IMR-90 (cell line): Measurements from ENCODE around the gene PTGES3. TPM values are rescaled to one million over a fixed set of nuclear protein-coding genes. Genes with fewer than 3 reads are reported as not detected.

Experiments used
- ATAC-seq: fragments of 200-7000 bp; cut with Tn5 transposase; 2 replicates; pipeline ENCODE4 v1.9.1; 2020; ENCODE audit warnings: low read depth, mild to moderate bottlenecking, moderate library complexity
- BruUV-seq: library from RNA; stranded (reverse); fragments of 400-500 nt; replicated peaks from 2 replicates; lab custom pipeline; 2021; lab: Mats Ljungman, UMichigan
- CTCF ChIA-PET: fragments of 300-600 bp; formaldehyde crosslinking; extraction: SDS; loops from one replicate; lab custom pipeline; 2021; ENCODE audit warnings: antibody characterized with exemption; lab: Yijun Ruan, JAX
- POLR2A ChIA-PET: fragments of 300-600 bp; sonication (Branson Sonifier 250); formaldehyde crosslinking; loops from one replicate; lab custom pipeline; 2022; ENCODE audit warnings: antibody characterized with exemption; ENCODE audit not compliant: unreplicated experiment; lab: Charles Lee
- DNase-seq: peaks from one replicate; pipeline ENCODE4 v3.0.0; 2013
- H2AFZ ChIP-seq: replicated peaks from 2 replicates; pipeline ENCODE3; 2013; ENCODE audit warnings: low read length, mild to moderate bottlenecking; ENCODE audit not compliant: poor library complexity
- H2AK5ac ChIP-seq: 2 replicates; pipeline ENCODE4 v1.6.1; 2013; ENCODE audit warnings: low read depth, low read length, inconsistent platforms
- H2AK9ac ChIP-seq: replicated peaks from 2 replicates; pipeline ENCODE3; 2013; ENCODE audit warnings: mild to moderate bottlenecking, low read depth, low read length, moderate library complexity; ENCODE audit not compliant: poor library complexity
- H2BK120ac ChIP-seq: 2 replicates; pipeline ENCODE4 v1.6.1; 2013; ENCODE audit warnings: low read depth, low read length, inconsistent platforms
- H2BK15ac ChIP-seq: 3 replicates; pipeline ENCODE4 v1.6.1; 2013; ENCODE audit warnings: low read depth, low read length, inconsistent platforms
- H2BK20ac ChIP-seq: 2 replicates; pipeline ENCODE4 v1.6.1; 2013; ENCODE audit warnings: low read depth, mild to moderate bottlenecking, inconsistent platforms, low read length, moderate library complexity
- H2BK5ac ChIP-seq: 2 replicates; pipeline ENCODE4 v1.6.1; 2013; ENCODE audit warnings: mild to moderate bottlenecking, low read depth, low read length, inconsistent platforms; ENCODE audit not compliant: poor library complexity, severe bottlenecking
- H3K14ac ChIP-seq: replicated peaks from 2 replicates; pipeline ENCODE4 v1.6.1; 2013; ENCODE audit warnings: low read depth, low read length, inconsistent platforms
- H3K18ac ChIP-seq: 2 replicates; pipeline ENCODE4 v1.6.1; 2013; ENCODE audit warnings: low read depth, low read length, control low read depth
- H3K23ac ChIP-seq: 2 replicates; pipeline ENCODE4 v1.6.1; 2013; ENCODE audit warnings: low read depth, low read length, inconsistent platforms
- H3K27ac ChIP-seq: 2 replicates; pipeline ENCODE4 v1.5.1; 2013; ENCODE audit warnings: mild to moderate bottlenecking, control low read depth, low read length; ENCODE audit not compliant: insufficient read depth
- H3K27me3 ChIP-seq: 2 replicates; pipeline ENCODE4 v1.6.1; 2013; ENCODE audit warnings: low read length; ENCODE audit not compliant: control insufficient read depth, insufficient read depth
- H3K36me3 ChIP-seq: 2 replicates; pipeline ENCODE4 v1.6.1; 2013; ENCODE audit warnings: low read length, mixed read lengths; ENCODE audit not compliant: control insufficient read depth, insufficient read depth
- H3K4ac ChIP-seq: 2 replicates; pipeline ENCODE4 v1.6.1; 2013; ENCODE audit warnings: low read depth, low read length, inconsistent platforms
- H3K4me1 ChIP-seq: 2 replicates; pipeline ENCODE4 v1.6.1; 2013; ENCODE audit warnings: low read length, mixed read lengths; ENCODE audit not compliant: control insufficient read depth, insufficient read depth
- H3K4me2 ChIP-seq: 2 replicates; pipeline ENCODE4 v1.6.1; 2013; ENCODE audit warnings: low read depth, mild to moderate bottlenecking, control low read depth, low read length, moderate library complexity
- H3K4me3 ChIP-seq: 2 replicates; pipeline ENCODE4 v1.5.1; 2013; ENCODE audit warnings: low read depth, mild to moderate bottlenecking, control low read depth, low read length, moderate library complexity; ENCODE audit not compliant: insufficient read depth
- H3K56ac ChIP-seq: 2 replicates; pipeline ENCODE4 v1.6.1; 2013; ENCODE audit warnings: low read length, inconsistent platforms; ENCODE audit not compliant: insufficient read depth; ENCODE audit errors: extremely low read depth
- H3K79me1 ChIP-seq, 2 experiments: 2 replicates each; pipeline ENCODE4 v1.6.1; 2013; ENCODE audit warnings: low read length in 2 of 2, inconsistent platforms in 1 of 2, low read depth in 1 of 2
- H3K9ac ChIP-seq: 2 replicates; pipeline ENCODE4 v1.6.1; 2013; ENCODE audit warnings: low read depth, low read length, control low read depth
- H3K9me1 ChIP-seq: 2 replicates; pipeline ENCODE4 v1.6.1; 2013; ENCODE audit warnings: low read length, inconsistent platforms; ENCODE audit not compliant: insufficient read depth
- H3K9me3 ChIP-seq: 2 replicates; pipeline ENCODE4 v1.6.1; 2013; ENCODE audit warnings: low read length; ENCODE audit not compliant: control insufficient read depth, insufficient read depth
- H4K20me1 ChIP-seq: 2 replicates; pipeline ENCODE4 v1.6.1; 2013; ENCODE audit warnings: low read length, inconsistent platforms; ENCODE audit not compliant: insufficient read depth
- H4K5ac ChIP-seq: 2 replicates; pipeline ENCODE4 v1.6.1; 2013; ENCODE audit warnings: mild to moderate bottlenecking, low read depth, low read length, control low read depth
- H4K8ac ChIP-seq, 2 experiments: 2 replicates each; pipeline ENCODE4 v1.6.1; 2013; ENCODE audit warnings: low read depth in 2 of 2, low read length in 2 of 2, control low read depth in 1 of 2, inconsistent platforms in 1 of 2
- H4K91ac ChIP-seq: 2 replicates; pipeline ENCODE4 v1.6.1; 2013; ENCODE audit warnings: low read depth, low read length, inconsistent platforms; ENCODE audit not compliant: insufficient read depth
- BHLHE40 ChIP-seq: fragments of 150-350 bp; IDR thresholded peaks from 2 replicates; pipeline ENCODE4 v1.6.1; 2016; ENCODE audit warnings: mild to moderate bottlenecking, low read depth, low read length
- CEBPB ChIP-seq: IDR thresholded peaks from 2 replicates; pipeline ENCODE4 v1.6.1; 2012; ENCODE audit warnings: low read depth, low read length, improper control_type of control experiment
- CHD1 ChIP-seq: IDR thresholded peaks from 2 replicates; pipeline ENCODE4 v1.6.1; 2012; ENCODE audit warnings: low read depth, low read length, improper control_type of control experiment
- FOS ChIP-seq: fragments of 150-350 bp; IDR thresholded peaks from 2 replicates; pipeline ENCODE4 v1.6.1; 2016; ENCODE audit warnings: low read depth, low read length
- MAFK ChIP-seq: IDR thresholded peaks from 2 replicates; pipeline ENCODE4 v1.6.1; 2012; ENCODE audit warnings: low read depth, low read length, improper control_type of control experiment
- MAZ ChIP-seq: IDR thresholded peaks from 2 replicates; pipeline ENCODE4 v1.6.1; 2012; ENCODE audit warnings: low read depth, mild to moderate bottlenecking, low read length, improper control_type of control experiment, moderate library complexity, borderline replicate concordance
- MXI1 ChIP-seq: IDR thresholded peaks from 2 replicates; pipeline ENCODE4 v1.6.1; 2012; ENCODE audit warnings: low read depth, mild to moderate bottlenecking, low read length, moderate library complexity, borderline replicate concordance
- NFE2L2 ChIP-seq: fragments of 150-350 bp; IDR thresholded peaks from 2 replicates; pipeline ENCODE4 v1.6.1; 2016; ENCODE audit warnings: low read depth, mild to moderate bottlenecking, low read length
- POLR2A ChIP-seq: IDR thresholded peaks from 2 replicates; pipeline ENCODE4 v1.6.1; 2012; ENCODE audit warnings: mild to moderate bottlenecking, low read depth, low read length
- RAD21 ChIP-seq: IDR thresholded peaks from 2 replicates; pipeline ENCODE4 v1.6.1; 2012; ENCODE audit warnings: low read length, improper control_type of control experiment
- RCOR1 ChIP-seq: IDR thresholded peaks from 2 replicates; pipeline ENCODE4 v1.6.1; 2012; ENCODE audit warnings: mild to moderate bottlenecking, low read length, improper control_type of control experiment; ENCODE audit not compliant: insufficient replicate concordance
- RFX5 ChIP-seq: IDR thresholded peaks from 2 replicates; pipeline ENCODE4 v1.8.0; 2012; ENCODE audit warnings: low read depth, mild to moderate bottlenecking, low read length, moderate library complexity
- SMC3 ChIP-seq: fragments of 150-350 bp; IDR thresholded peaks from 2 replicates; pipeline ENCODE4 v1.6.1; 2016; ENCODE audit warnings: low read depth, mild to moderate bottlenecking, antibody characterized with exemption, low read length, moderate library complexity
- WGBS, 2 experiments: methylation state at CpG; one replicate each; pipeline versions ENCODE4 v1.1.5 to v1.1.7; 2013; ENCODE audit warnings: missing lambda C conversion rate in 2 of 2; ENCODE audit not compliant: insufficient read length in 1 of 2; ENCODE audit errors: extremely low coverage in 2 of 2; 5-methylcytosine and 5-hydroxymethylcytosine counted together
- dilution Hi-C: fragments of 300-500 bp; cut with HindIII; formaldehyde crosslinking; loops from one replicate; pipeline ENCODE4 v1.14.3; 2018; ENCODE audit warnings: low sequenced_read_pairs; ENCODE audit not compliant: unreplicated experiment
- in situ Hi-C: fragments of 300-500 bp; cut with MboI; formaldehyde crosslinking; loops from 3 replicates; pipeline ENCODE4 v1.14.3; 2019; ENCODE audit warnings: low sequenced_read_pairs, inconsistent platforms, mixed read lengths
- intact Hi-C: fragments of 100-400 bp; cut with micrococcal nuclease; formaldehyde crosslinking; loops from 2 replicates; pipeline ENCODE4 v1.10.0; 2022
- polyA plus RNA-seq, 3 experiments: library from polyadenylated mRNA; depleted of rRNA; stranded (reverse); fragments of >200 nt; gene quantifications; 2 replicates each; pipeline ENCODE4 v1.2.3, GENCODE V29; 2012; ENCODE audit warnings: low replicate concordance in 1 of 3
- total RNA-seq: library from RNA; depleted of rRNA; stranded (reverse); fragments of >200 nt; gene quantifications from 2 replicates; pipeline ENCODE4 v1.2.3, GENCODE V29; 2012
- TF ChIP-seq, protein P1 (sequence below): conservative IDR thresholded peaks from 2 replicates; pipeline ENCODE4 v1.5.1; 2012; ENCODE audit warnings: mild to moderate bottlenecking, low read depth, low read length, improper control_type of control experiment
- TF ChIP-seq, protein P2 (sequence below): fragments of 150-350 bp; IDR thresholded peaks from 2 replicates; pipeline ENCODE4 v1.6.1; 2016; ENCODE audit warnings: low read depth, mild to moderate bottlenecking, low read length, moderate library complexity, borderline replicate concordance
- TF ChIP-seq, protein P3 (sequence below): fragments of 150-350 bp; IDR thresholded peaks from 2 replicates; pipeline ENCODE4 v1.6.1; 2017; ENCODE audit warnings: mild to moderate bottlenecking, antibody characterized with exemption, low read length, low read depth

PTGES3 gene
- total and polyA plus RNA-seq, 2 of the 4 experiments (the other 2 are of a cell fraction) = 42.7 to 73.2 TPM

GRCh38 chr12:56614627-56615026 lies 73.5 kb downstream of the PTGES3 start:
- DNase-seq (no peak), ATAC-seq (no peak)
- H3K4ac ChIP-seq = no peak overlapping the region
- peaks cover 28% of the 10 kb centered on the region for H4K20me1 ChIP-seq
- H3K4me2 ChIP-seq = no peak overlapping the region
- no peak overlapping the region for H2AK9ac ChIP-seq
- in situ Hi-C loops (no loop called here), dilution Hi-C loops (no loop called here), intact Hi-C loops (no loop called here)
- H2BK15ac ChIP-seq = no peak overlapping the region
- WGBS, 2 experiments = 92% methylated on average over 6 of the region's 8 CpGs; no CpG with 5 or more reads in 1 of the 2 experiments
- H3K23ac ChIP-seq = no peak overlapping the region
- H3K27ac ChIP-seq = no peak overlapping the region
- H3K14ac ChIP-seq = no peak overlapping the region
- CTCF ChIA-PET = no interaction called here
- peaks cover 76% of the 10 kb centered on the region for H3K36me3 ChIP-seq
- no peak overlapping the region for H2AFZ ChIP-seq
- no peak overlapping the region for H2BK120ac ChIP-seq
- BruUV-seq = no TSS peak
- no peak overlapping the region for H2AK5ac ChIP-seq
- no peak for TF ChIP-seq MAFK
- TF ChIP-seq FOS = no peak
- no peak for TF ChIP-seq POLR2A
- no peak for TF ChIP-seq MAZ
- no peak for TF ChIP-seq BHLHE40
- no peak for TF ChIP-seq RAD21
- no peak for TF ChIP-seq NFE2L2
- TF ChIP-seq CEBPB = no peak
- TF ChIP-seq, protein P1, sequence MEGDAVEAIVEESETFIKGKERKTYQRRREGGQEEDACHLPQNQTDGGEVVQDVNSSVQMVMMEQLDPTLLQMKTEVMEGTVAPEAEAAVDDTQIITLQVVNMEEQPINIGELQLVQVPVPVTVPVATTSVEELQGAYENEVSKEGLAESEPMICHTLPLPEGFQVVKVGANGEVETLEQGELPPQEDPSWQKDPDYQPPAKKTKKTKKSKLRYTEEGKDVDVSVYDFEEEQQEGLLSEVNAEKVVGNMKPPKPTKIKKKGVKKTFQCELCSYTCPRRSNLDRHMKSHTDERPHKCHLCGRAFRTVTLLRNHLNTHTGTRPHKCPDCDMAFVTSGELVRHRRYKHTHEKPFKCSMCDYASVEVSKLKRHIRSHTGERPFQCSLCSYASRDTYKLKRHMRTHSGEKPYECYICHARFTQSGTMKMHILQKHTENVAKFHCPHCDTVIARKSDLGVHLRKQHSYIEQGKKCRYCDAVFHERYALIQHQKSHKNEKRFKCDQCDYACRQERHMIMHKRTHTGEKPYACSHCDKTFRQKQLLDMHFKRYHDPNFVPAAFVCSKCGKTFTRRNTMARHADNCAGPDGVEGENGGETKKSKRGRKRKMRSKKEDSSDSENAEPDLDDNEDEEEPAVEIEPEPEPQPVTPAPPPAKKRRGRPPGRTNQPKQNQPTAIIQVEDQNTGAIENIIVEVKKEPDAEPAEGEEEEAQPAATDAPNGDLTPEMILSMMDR = no peak
- TF ChIP-seq, protein P2, sequence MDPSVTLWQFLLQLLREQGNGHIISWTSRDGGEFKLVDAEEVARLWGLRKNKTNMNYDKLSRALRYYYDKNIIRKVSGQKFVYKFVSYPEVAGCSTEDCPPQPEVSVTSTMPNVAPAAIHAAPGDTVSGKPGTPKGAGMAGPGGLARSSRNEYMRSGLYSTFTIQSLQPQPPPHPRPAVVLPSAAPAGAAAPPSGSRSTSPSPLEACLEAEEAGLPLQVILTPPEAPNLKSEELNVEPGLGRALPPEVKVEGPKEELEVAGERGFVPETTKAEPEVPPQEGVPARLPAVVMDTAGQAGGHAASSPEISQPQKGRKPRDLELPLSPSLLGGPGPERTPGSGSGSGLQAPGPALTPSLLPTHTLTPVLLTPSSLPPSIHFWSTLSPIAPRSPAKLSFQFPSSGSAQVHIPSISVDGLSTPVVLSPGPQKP = no peak
- no peak for TF ChIP-seq SMC3
- TF ChIP-seq MXI1 = no peak
- TF ChIP-seq RCOR1 = no peak
- TF ChIP-seq, protein P3, sequence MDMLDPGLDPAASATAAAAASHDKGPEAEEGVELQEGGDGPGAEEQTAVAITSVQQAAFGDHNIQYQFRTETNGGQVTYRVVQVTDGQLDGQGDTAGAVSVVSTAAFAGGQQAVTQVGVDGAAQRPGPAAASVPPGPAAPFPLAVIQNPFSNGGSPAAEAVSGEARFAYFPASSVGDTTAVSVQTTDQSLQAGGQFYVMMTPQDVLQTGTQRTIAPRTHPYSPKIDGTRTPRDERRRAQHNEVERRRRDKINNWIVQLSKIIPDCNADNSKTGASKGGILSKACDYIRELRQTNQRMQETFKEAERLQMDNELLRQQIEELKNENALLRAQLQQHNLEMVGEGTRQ = no peak
- no peak for TF ChIP-seq CHD1
- no peak for TF ChIP-seq RFX5
- no peak overlapping the region for H4K91ac ChIP-seq
- H4K8ac ChIP-seq = no peak overlapping the region
- no peaks in the 10 kb centered on the region for H3K27me3 ChIP-seq
- H3K9ac ChIP-seq = no peak overlapping the region
- H2BK20ac ChIP-seq = no peak overlapping the region
- H3K4me3 ChIP-seq = no peak overlapping the region
- H3K9me1 ChIP-seq = 0 out of 2 replicates have a peak, but pooled peaks cover 3% of the 10 kb centered on the region
- no peak overlapping the region for H2BK5ac ChIP-seq
- no peaks in the 10 kb centered on the region for H3K4me1 ChIP-seq
- H4K5ac ChIP-seq = no peak overlapping the region
- no peak overlapping the region for H3K18ac ChIP-seq
- H3K9me3 ChIP-seq = no peaks in the 10 kb centered on the region
- POLR2A ChIA-PET = no interaction called here
- peaks cover 43 to 52% of the 10 kb centered on the region in 2 experiments for H3K79me1 ChIP-seq
- H3K56ac ChIP-seq = no peak overlapping the region
